NB4 (cell line): ENCODE measurements around the gene USP6NL.

Experiments
- DNase-seq: peaks from one replicate; pipeline ENCODE4 v3.0.0; 2010; ENCODE audit warnings: low read depth
- H3K4me3 ChIP-seq: one replicate; pipeline ENCODE4 v1.5.1; 2011; ENCODE audit warnings: mild to moderate bottlenecking, low read depth, low read length, moderate library complexity
- MYC ChIP-seq: IDR thresholded peaks from 2 replicates; pipeline ENCODE4 v1.6.1; 2011; ENCODE audit warnings: low read depth, low read length
- POLR2A ChIP-seq: IDR thresholded peaks from 2 replicates; pipeline ENCODE4 v1.6.1; 2011; ENCODE audit warnings: mild to moderate bottlenecking; ENCODE audit not compliant: insufficient read length; ENCODE audit errors: extremely low read depth
- TF ChIP-seq, protein P1 (sequence below): IDR thresholded peaks from 2 replicates; pipeline ENCODE4 v1.6.1; 2011; ENCODE audit warnings: low read depth, low read length
- TF ChIP-seq, protein P2 (sequence below): IDR thresholded peaks from one replicate; pipeline ENCODE4 v1.5.1; 2012; ENCODE audit warnings: low read depth, low read length

USP6NL gene

DNA sequence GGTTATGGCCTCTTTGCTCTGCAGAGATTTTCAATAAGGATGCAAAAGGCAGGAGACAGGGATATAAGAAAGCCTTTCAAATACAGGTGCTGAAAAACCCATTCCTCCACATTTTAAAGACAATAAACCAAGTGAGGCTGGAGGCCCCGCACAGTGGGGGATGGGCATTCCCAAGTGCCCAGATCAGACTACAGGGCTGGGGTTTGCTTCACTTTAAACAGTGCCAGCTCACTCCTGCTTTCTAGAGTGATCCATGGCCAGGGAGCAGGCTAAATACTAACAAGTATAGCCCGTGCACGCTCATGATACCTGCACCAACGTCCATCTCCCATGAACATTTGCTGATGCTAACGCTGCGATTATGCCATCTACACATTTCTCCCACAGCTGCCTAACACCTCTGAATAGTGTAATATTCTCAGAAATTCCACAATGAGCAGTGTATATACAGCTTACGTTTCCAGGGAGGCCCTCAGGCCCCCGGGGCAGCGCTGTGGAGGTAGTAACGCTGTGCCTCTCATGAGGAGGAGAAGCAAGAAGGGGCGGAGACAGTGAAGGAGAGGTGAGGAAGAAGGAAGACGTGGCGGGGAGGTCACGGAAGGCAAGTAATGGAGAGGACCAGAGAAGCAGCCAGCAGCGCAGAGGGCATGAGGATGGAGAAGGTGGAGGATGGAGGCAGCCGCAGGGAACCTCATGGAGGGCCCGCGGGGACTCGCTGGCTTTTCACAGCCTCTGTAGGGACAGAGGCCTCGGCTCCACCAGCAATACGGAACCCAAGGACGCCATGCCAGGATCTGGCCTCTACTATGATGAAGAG, 141.7 kb downstream of the USP6NL start:
- H3K4me3 ChIP-seq: no peak overlapping the region
- TF ChIP-seq, protein P1, sequence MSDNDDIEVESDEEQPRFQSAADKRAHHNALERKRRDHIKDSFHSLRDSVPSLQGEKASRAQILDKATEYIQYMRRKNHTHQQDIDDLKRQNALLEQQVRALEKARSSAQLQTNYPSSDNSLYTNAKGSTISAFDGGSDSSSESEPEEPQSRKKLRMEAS: no peak
- no peak for TF ChIP-seq MYC
- TF ChIP-seq, protein P2, sequence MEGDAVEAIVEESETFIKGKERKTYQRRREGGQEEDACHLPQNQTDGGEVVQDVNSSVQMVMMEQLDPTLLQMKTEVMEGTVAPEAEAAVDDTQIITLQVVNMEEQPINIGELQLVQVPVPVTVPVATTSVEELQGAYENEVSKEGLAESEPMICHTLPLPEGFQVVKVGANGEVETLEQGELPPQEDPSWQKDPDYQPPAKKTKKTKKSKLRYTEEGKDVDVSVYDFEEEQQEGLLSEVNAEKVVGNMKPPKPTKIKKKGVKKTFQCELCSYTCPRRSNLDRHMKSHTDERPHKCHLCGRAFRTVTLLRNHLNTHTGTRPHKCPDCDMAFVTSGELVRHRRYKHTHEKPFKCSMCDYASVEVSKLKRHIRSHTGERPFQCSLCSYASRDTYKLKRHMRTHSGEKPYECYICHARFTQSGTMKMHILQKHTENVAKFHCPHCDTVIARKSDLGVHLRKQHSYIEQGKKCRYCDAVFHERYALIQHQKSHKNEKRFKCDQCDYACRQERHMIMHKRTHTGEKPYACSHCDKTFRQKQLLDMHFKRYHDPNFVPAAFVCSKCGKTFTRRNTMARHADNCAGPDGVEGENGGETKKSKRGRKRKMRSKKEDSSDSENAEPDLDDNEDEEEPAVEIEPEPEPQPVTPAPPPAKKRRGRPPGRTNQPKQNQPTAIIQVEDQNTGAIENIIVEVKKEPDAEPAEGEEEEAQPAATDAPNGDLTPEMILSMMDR: no peak
- no peak for DNase-seq

DNA sequence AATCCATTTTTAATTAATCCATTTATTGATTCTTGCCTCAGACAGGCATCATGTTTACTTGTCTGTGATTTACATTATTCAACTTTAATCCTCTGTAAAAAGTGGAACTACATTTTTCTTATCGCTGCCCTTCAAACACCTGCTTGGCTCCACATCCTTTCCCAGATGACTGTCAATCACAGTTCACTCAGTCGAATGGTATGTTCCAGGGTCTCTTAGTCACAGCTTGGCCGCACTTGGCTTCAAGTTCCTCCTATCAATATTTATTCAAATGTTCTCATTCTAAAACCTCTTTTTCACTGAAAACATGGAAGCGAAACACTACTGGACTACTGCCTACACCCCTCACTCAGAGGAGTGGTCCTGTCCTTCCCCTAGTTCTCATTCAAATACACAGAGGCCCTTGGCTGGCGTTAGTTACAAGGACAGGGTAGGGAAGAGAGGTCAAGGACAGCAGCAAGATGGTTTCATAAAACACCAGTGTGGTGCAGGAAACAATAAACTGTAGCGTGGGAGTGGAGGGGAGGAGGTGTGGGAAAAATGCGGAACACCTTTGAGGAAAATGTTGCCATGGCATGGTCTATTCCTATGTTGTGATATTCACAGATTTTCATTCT, 143.2 kb downstream of the USP6NL start:
- TF ChIP-seq POLR2A (no peak), MYC (no peak)
- TF ChIP-seq, protein P1: no peak
- TF ChIP-seq, protein P2: no peak
- no peak for DNase-seq
- no peak overlapping the region for H3K4me3 ChIP-seq

DNA sequence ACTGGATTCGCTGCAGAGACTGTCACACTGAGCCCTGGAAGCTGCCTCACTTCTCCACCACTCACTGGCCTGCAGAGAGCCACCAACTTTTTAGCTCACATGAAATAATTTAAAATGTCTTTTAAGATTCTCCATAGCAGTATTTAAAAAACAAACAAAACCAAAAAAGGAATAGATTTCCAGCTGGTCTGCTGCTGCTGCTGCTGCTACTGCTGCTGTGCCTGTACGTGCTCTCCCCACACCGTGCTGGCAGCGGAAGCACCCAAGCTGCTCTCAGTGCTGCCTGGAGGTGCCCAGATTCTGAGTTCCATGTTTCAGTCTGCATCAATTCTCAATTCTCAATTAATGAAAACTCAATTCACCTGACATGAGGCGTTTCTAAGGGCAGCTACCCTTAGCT, 146.0 kb downstream of the USP6NL start:
- DNase-seq: no peak
- TF ChIP-seq, protein P1: no peak
- no peak for TF ChIP-seq MYC
- no peak for TF ChIP-seq POLR2A
- TF ChIP-seq, protein P2: no peak
- no peak overlapping the region for H3K4me3 ChIP-seq

DNA sequence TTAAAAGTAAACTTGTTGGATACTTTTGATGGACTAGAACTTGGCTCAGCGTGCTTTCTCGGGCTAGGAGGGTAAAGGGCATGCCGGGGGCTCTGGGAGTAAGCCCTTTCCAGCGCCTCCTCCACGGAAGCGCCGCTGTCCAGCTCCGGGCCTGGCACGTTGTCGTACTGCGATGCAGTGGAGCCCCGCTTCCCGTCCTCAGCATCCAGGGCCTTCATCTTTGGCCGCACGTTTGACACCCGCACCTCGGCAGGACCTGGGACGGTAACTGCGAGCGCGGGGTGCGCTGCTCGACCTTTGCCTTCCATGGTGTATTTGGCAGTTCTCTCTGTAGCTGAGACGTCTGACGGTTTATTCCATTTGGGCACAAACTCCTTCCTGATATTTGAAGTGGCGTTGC, 148.3 kb downstream of the USP6NL start:
- no peak for TF ChIP-seq MYC
- TF ChIP-seq, protein P2: no peak
- TF ChIP-seq POLR2A: no peak
- TF ChIP-seq, protein P1: no peak
- no peak for DNase-seq
- H3K4me3 ChIP-seq: no peak overlapping the region

DNA sequence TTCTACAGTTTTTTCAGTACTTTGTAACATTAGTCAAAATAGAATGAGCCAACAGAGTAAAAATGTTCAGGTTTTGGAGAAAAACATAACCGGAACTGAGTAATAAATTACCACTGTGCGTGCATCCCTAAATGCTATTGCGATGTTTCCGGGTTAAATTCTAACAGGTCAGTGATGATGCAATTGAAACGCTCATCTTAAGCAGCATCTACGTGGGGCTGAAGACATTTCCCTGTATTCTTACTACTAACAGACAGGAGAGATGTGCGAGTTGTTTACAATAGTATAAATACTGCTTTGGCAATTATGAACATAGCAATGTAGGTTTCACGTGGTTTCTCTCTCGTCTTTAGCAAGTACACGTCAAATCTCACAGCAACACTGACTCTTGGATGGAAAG, 149.4 kb downstream of the USP6NL start:
- TF ChIP-seq MYC: no peak
- no peak for TF ChIP-seq POLR2A
- TF ChIP-seq, protein P2: no peak
- TF ChIP-seq, protein P1: no peak
- DNase-seq: no peak
- no peak overlapping the region for H3K4me3 ChIP-seq
